SH-SY5Y (cell line): ENCODE measurements around the gene PSMA3.

ENCODE experiments used
- GATA2 ChIP-seq: IDR thresholded peaks from 2 replicates; pipeline ENCODE4 v1.6.1; 2011; ENCODE audit warnings: mild to moderate bottlenecking, low read depth, low read length
- GATA3 ChIP-seq: IDR thresholded peaks from 2 replicates; pipeline ENCODE4 v1.6.1; 2011; ENCODE audit warnings: low read depth, mild to moderate bottlenecking, low read length, moderate library complexity

The PSMA3 gene

DNA sequence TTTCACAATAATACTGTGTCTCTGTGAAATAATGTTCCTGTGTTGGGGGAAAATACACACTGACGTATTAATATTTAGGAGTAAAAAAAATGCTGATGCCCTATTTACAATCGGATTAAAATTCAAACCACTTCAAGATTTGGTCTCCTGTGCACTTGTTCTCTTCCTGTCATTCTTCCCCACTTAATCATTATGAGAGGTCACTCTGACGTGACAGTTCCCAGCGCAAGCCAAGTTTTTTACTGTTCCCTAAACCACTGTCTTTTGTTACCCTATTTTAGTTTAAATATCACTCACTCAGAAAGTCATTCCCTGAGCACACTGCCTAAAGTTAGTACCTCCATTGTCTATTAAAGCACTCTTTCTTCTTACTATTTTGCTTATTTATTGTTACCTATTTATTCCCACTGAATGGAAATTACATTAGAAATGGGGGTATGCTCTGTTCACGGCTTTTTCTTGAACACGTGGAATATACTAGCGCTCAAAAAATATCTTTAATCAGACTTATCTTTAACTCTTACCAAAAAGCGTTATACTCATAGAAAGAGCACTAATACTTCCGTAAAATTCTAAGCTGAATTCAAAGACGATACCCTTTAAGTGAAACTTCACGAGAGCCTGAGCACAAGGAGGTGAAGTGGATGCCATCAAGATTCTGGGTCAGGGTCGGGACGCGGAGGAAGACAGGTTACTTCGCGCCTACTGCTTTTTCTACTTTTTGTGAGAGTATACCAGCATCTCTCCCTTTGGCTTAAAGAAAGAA, 670 bp upstream of the PSMA3 start:
- TF ChIP-seq GATA2 (no peak), GATA3 (no peak)

DNA sequence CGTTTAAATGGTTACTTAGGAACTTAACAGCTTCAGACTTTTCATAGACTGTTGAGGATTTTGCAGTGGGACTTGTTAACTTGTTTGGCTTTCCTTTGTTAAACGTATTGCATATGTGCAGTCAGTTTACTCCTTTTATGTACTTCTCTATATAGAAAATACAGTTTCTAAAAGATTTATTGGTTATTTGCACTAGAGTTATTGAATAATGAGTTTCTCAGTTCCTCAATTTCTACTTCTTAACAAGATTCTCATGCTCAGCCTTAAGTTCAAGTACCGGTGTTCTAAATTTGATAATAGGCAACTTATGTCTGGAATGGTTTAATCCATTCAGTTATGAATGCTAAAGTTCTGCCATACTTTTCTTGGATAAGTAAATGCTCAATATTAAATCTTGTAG, 919 bp downstream of the PSMA3 start:
- TF ChIP-seq GATA3, result no peak
- TF ChIP-seq GATA2, result no peak

DNA sequence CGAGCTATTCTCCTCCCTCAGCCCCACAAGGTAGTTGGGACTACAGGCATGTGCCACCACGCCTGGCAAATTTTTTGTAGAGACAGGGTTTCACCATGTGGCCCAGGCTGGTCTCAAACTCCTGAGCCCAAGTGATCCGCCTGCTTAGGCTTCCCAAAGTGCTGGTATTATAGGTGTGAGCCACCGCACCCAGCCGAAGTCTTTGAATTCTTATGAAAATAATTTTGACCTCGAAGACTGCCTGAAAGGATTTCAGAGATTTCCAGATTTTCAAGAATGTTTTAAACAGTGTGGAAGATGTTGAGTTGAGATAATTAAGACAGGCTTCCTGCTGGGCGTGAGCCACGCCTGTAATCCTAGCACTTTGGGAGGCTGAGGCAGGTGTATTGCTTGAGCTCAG, 5.0 kb downstream of the PSMA3 start:
- no peak for TF ChIP-seq GATA2
- TF ChIP-seq GATA3, result no peak

DNA sequence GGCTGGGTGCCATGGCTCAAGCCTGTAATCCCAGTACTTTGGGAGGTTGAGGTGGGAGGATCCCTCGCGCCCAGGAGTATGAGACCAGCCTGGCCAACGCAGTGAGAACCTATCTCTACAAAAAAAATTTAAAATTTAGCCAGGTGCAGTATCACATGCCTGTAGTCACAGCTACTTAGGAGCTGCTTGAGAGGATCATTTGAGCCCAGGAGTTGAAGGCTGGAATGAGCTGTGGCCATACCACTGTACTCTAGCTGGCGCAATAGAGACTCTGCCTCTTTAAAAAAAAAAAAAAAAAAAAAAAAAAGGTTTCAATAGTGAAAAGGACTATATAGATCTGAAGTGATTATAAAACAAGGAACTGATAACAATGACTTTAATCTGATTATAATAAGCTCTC, 13.5 kb downstream of the PSMA3 start:
- no peak for TF ChIP-seq GATA3
- no peak for TF ChIP-seq GATA2

DNA sequence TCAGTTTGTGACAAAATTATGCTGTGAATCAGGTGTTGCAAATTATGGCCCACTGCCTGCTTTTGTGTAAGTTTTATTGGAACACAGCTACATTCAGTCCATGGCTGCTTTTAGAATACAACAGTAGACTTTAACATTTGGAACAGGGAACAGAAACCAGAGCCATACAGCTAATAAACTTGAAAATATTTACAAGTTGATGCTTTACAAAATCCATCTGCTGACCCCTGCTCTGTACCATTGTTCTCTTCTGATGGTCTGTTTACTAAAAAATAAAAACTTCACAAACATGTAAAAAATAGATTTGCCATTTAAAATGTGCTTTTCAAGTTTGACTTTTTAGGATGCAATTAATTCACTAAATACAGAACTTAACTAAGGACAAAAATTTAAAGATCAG, 20.8 kb downstream of the PSMA3 start:
- TF ChIP-seq GATA3 (no peak), GATA2 (no peak)

DNA sequence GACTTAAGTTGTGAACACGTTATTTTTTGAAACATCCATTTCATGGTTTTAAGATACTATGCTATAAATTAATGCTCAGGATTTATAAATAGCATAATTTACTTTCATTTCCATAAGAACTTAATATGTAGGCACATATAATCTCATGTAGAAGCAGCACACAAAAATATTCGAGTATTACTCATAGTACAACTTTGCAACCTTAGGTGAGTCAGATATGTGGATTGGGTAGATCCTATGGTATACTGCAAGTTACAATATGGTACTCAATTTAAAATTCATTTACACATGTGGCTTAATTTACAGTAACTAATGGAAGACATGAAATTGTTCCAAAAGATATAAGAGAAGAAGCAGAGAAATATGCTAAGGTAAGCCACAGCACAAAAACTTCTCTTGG, 26.0 kb downstream of the PSMA3 start:
- TF ChIP-seq GATA2 (no peak), GATA3 (no peak)

DNA sequence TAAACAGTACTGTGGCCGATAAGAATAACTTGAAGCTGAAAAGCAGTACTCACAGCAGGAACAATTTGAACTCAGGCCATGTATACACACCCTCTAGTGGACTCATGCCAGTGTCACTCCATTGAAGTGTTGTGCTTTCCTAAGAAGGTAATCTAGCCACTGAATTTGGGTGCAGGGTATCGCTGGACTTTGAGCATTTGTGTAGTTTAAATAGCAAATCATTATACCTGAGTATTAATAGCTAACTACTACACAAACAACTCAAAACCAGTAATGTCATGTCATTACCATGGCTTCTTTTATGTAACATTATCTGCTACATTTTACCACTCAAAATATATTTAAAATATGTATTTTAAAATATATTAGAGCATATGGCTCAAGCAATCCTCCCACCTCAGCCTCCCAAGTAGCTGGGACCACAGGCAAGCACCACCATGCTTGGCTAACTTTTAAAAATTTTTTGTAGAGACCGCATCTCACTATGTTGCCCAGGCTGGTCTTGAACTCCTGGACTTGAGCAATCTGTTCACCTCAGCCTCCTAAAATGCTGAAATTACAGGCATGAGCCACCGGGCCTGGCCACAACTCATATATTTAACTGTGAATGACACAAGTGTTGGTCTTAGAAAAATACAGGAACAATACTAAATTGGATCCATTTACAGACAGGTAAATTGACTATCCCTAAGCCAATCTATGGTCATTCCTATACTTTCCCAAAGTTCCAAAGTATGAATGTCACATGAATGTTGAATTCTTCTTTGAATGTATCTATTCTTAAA, 28.1 kb downstream of the PSMA3 start:
- TF ChIP-seq GATA2 (no peak), GATA3 (no peak)

DNA sequence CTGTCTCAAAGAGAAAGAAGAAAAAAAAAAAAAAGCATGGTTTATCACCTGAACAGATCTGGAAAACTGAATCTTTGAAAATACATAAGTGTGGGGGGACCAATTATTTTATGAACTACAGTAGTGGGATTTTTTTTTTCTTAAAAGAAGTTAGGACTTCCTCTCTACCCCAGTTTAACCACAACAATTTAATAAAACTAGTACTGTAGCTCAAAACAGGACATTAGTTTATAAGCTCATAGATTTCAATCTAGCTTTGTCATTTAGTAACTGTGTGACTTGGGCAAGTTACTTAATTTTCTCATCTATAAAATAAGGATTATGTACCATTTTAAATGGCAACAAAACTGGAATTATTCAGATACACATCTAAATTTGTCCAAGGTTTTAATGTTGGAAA, 30.2 kb downstream of the PSMA3 start:
- TF ChIP-seq GATA2 (no peak), GATA3 (no peak)

DNA sequence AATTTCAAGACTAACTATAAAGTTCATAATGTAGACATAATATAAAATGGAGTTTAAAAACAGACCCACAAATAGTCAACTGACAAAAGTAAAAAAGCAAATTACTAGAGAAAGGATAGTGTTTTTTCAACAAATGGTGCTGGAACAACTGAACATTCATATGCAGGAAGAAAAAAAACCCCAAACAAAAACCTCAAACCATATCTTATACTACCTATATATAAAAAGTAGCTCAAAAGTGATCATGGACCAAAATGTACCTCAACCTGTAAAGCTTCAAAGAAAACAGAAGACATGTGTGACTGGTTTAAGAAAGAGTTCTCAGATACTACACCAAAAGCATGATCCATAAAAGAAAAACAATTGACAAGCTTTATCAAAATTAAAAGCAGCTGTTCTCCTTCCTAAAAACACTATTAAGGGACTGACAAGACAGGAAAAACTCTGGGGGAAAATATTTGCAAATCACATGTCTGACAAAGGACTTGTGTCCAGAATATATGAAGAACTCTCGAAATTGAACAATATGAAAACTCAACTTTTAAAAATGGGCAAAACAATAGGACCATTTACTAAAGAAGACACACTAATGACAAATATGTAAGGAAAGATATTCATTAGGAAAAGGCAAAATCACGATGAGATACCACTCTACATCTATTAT, 31.0 kb downstream of the PSMA3 start:
- TF ChIP-seq GATA3 (no peak), GATA2 (no peak)

DNA sequence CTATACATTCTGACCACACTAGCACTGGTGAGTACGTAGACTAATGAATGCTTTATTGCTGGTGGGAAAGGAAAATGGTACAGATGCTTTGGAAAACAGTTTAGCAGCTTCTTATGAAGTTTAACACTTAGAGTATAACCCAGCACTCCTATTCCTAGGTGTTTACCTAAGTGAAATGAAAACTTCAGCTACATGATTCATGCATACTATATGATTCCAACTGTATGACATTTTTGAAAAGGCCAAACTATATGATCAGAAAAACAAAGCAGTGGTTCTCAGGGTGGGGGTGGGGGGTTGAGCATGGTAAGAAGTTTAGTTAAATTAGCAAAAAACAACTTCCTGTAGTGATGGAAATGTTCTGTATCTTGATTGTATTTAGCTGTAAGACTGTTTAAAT, 31.6 kb downstream of the PSMA3 start:
- TF ChIP-seq GATA3 (no peak), GATA2 (no peak)

DNA sequence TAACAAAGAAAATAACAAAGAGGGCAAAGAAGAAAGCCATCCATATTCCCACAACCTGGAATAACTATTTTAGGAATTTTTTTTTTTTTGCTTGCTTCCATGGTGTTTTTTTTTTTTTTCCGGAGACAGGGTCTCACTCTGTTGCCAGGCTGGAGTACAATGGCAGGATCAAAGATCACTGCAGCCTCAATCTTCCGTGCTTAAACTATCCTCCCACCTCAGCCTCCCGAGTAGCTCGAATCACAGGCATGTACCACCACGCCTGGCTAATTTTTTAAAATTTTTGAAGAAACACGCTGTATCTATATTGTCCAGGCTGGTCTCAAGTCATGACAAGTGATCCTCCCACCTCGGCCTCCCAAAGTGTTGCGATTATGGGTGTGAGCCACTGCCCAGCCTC, 33.5 kb downstream of the PSMA3 start:
- TF ChIP-seq GATA3, result no peak
- no peak for TF ChIP-seq GATA2

DNA sequence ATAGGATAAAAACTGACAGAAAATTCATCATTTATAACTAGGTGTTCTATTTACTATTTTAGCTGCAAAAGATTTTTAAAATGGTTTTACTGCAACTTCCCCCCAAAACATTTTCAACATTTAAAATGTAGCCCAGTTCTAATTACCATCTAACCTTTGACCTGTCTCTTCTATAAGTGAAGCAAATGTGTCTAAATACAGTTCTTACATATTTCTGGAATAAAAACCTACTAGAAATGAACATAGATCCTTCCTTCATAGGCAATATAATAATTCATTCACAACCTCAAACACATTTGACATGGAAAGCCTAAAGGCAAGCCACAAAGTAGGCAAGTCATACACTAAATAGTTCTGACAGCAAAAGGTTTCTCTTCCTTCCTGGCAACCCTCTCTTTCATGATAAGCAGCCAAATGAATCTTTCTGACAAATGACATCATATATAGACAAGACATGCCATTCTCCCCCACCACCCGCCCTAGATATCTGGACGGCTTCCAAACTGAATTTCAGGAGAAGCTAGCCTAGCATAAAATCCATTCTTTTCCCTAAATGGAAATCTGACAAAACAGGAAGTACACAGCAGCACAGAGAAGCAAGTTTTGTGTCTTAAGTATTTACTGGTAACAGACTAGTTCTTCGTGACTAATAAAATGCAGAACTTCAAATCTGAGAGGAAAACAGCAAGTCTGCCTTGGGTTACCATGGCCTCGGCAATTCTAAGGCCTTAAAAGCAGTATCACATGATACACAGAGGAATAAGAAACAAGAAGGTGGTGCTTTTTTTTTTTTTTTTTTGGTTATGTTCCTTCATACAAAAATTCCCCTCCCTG, 36.5 kb downstream of the PSMA3 start:
- no peak for TF ChIP-seq GATA3
- no peak for TF ChIP-seq GATA2

DNA sequence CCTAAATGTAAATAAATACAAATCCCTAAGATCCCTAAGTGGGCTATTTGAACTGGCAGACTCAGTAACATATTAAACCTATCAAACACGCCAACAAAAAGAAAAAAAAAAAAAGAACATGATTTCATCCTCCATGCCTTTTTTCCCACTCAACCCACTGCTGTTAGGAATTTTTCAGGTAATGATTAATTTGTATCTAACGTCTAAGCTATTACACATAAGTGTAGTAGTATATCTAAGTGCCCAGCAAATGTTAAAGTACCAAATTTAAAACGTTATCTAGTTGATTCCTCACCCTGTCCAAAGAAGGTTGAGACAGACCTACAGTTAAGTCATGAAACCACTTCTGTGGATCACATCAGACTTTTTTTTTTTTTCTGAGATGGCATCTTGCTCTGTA, 37.3 kb downstream of the PSMA3 start:
- no peak for TF ChIP-seq GATA3
- TF ChIP-seq GATA2, result no peak
